Vagina (tissue), 2 donors: ENCODE results near the gene ACVRL1.

Experiments
- POLR2A ChIP-seq, 2 donors: fragments of 450-650 bp; IDR thresholded peaks; one replicate each; pipeline ENCODE4 v1.6.1; 2017; ENCODE audit warnings: antibody characterized with exemption in 2 of 2, mild to moderate bottlenecking in 2 of 2, moderate library complexity in 2 of 2
- POLR2AphosphoS5 ChIP-seq, 2 donors: sonication (generic); formaldehyde crosslinking; IDR thresholded peaks; one replicate each; pipeline ENCODE4 v1.9.0; 2017; ENCODE audit warnings: antibody characterized with exemption in 2 of 2, mild to moderate bottlenecking in 2 of 2, low read depth in 1 of 2; ENCODE audit not compliant: insufficient read depth in 1 of 2
- TF ChIP-seq, protein P1 (sequence below), 3 experiments: fragments of 450-650 bp in 2 of 3; fragments of 200-600 bp in 1 of 3; sonication (generic) in 1 of 3; IDR thresholded peaks; one replicate each; pipeline ENCODE4 v1.5.1; 2017 to 2019; ENCODE audit warnings: antibody characterized with exemption in 3 of 3, mild to moderate bottlenecking in 2 of 3, moderate library complexity in 2 of 3

DNA sequence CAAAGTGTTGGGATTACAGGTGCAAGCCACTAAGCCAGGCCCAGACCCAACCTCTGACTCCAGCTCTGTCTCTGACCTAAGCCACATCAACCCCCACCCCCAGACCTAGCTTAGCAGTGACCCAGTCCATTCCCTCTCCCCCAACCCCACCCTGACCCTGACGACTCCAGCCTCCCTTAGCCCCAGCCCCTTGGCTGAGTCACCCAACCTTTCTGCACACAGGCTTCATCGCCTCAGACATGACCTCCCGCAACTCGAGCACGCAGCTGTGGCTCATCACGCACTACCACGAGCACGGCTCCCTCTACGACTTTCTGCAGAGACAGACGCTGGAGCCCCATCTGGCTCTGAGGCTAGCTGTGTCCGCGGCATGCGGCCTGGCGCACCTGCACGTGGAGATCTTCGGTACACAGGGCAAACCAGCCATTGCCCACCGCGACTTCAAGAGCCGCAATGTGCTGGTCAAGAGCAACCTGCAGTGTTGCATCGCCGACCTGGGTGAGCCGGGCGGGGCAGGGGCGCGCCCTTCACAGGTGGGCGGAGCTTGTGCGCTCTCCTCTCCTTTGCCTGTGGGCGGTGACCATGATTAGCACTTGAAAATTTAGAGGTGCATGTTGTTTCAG lies 7.8 kb downstream of the ACVRL1 start:
- TF ChIP-seq, protein P1, sequence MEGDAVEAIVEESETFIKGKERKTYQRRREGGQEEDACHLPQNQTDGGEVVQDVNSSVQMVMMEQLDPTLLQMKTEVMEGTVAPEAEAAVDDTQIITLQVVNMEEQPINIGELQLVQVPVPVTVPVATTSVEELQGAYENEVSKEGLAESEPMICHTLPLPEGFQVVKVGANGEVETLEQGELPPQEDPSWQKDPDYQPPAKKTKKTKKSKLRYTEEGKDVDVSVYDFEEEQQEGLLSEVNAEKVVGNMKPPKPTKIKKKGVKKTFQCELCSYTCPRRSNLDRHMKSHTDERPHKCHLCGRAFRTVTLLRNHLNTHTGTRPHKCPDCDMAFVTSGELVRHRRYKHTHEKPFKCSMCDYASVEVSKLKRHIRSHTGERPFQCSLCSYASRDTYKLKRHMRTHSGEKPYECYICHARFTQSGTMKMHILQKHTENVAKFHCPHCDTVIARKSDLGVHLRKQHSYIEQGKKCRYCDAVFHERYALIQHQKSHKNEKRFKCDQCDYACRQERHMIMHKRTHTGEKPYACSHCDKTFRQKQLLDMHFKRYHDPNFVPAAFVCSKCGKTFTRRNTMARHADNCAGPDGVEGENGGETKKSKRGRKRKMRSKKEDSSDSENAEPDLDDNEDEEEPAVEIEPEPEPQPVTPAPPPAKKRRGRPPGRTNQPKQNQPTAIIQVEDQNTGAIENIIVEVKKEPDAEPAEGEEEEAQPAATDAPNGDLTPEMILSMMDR (IDR thresholded peaks at IDR 0.05) = no peak
- no peak for TF ChIP-seq POLR2AphosphoS5 (IDR thresholded peaks at IDR 0.05; ENCODE audit: insufficient read depth in 1 of 2, low read depth in 1 of 2)
- no peak for TF ChIP-seq POLR2A (IDR thresholded peaks at IDR 0.05)
